ENCODE measurements around the gene LZTS3.
A peak's percentile ranks its signal among the peaks of the same experiment; 100 is the strongest.

DNA sequence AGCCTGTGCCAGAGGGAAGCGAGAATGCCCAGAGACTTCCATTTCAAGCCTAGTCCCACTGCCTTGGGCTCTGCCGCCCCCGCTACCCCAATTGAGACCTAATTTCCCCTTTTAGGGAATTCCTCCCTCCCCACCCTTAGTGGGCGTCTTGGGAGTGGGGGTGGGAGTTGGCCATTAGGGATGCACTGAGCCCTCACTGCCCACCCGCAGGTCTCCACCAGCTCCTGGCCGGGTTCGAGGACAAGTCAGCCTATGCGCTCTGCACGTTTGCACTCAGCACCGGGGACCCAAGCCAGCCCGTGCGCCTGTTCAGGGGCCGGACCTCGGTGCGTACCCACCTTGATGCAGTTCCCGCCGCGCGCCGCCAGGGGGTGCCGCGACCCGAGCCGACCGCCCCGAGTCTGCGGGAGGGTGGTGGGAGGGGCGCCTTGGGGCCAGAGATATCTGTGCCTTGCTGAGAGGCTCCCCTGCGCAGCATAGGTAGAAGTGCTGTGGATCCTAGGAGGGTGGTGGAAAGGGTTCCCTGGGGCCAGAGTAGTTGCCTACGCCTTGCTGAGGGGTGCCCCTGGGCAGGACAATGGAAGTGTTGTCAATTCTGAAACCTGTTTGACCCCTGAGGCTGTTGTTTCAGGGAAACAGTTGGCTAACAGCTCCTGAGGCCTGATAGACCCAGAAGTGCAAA lies 45.1 kb upstream of the LZTS3 start:
- TF ChIP-seq POLR2AphosphoS5 (IDR thresholded peaks at IDR 0.05; ENCODE audit: insufficient read depth in 1 of 2, low read depth in 1 of 2) (peak in 1 of 2 donors; percentile 19), CTCF (IDR thresholded peaks at IDR 0.05) (peak; percentile 51 to 87 (median 76))
